HG03354 (cell line): ENCODE data around the gene RRAD.

ENCODE experiments used
- ATAC-seq: cut with Tn5 transposase; IDR thresholded peaks from one replicate; pipeline ENCODE4 v1.9.1; 2021; ENCODE audit warnings: mild to moderate bottlenecking; ENCODE audit not compliant: unreplicated experiment, poor library complexity, severe bottlenecking

Gene RRAD

DNA sequence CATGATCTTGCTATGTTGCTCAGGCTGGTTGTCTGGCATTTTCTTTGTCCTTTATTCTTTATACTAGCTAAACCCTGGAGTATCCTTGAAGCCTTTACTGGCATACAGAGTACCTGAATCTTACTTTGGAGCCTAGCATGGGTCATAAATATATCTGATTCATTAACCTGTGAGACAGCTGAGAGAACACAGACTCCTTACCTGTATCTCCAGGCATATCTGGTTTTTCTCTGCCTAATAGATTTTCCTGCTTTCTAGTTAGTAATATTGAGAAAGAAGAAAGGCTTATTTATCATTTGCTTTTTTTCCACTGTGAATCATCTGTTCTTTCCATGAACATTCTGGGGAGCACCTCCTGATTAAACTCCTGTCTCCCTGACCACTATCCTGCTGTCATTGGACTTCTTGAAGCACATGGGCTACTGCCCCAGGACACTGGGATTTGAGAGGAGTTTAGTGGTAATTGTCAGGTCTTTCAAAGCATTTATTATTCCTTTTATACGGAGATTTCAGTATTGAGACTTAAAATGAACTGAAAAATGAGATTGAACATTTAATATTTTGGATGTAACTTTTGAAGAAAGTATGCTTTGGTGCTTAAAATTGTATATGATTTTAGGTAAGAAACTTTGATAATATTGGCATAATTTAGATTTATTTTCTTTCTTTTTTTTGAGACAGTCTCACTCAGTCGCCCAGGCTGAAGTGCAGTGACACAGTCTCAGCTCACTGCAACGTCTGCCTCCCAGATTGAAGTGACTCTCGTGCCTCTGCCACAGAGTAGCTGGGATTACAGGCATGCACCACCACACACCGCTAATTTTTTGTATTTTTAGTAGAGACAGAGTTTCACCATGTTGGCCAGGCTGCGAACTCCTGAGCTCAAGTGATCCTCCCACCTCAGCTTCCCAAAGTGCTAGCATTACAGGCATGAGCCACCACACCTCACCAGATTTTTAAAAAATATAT is 36.4 kb downstream of the RRAD start:
- ATAC-seq: no peak

DNA sequence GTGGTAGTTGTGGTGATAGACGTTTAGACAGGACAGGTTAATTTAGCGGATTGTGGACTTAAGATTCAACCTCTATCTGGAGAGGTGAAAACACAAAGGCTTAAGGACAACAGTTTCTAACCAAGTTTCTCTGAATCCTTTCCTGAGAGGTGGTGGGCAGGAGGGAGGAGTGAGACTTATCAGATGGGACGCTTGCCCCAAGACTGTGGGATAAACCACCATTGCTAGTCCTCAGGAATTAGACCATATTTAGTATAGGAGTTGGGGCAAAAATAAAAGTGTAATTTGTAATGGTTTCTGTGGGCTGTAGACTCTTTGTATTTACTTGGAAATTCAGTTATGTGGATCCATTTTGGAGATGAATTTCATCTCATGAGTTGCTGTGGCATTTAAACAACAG is 38.4 kb downstream of the RRAD start:
- no peak for ATAC-seq

DNA sequence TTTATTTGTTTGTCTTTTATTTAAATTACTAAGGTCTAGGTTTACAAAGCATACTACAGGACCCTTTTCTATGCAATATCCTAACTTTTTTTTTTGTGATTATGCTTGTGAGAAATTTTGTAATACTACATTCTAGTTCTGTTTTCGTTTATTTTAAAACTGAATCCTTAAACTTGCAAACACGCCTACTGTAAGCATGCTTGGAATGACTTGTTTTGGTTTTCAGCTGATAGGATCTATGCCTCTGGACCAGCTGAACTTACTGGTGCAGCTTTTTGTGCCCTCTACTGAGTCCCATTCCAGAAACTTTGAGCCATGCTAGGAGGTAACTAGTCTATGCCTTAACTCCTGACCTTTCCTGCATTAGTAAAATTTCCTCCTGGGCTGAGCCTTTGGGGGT is 39.0 kb downstream of the RRAD start:
- no peak for ATAC-seq

DNA sequence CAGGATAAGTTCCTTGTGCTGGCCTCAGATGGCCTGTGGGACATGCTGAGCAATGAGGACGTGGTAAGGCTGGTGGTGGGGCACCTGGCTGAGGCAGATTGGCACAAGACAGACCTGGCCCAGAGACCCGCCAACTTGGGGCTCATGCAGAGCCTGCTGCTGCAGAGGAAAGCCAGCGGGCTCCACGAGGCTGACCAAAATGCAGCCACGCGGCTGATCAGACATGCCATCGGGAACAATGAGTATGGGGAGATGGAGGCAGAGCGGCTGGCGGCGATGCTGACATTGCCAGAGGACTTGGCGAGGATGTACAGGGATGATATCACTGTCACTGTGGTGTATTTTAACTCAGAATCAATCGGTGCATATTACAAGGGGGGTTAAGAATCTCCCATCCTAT is 39.8 kb downstream of the RRAD start:
- ATAC-seq: no peak

DNA sequence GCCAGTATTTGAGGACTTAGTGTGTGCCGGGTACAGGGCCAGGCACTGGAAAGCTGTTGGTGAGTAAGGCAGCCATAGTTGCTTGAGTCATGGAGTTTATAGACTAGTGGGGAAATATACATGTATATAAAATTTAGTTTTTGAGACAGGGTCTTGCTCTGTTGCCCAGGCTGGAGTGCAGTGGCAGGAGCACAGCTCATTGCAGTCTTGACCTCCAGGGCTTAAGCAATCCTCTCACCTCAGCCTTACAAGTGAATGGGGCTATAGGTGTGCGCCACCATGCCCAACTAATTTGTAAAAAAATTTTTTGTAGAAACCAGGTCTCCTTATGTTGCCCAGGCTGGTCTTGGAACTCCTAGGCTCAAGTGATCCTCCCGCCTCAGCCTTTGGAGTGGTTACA is 42.6 kb downstream of the RRAD start:
- no peak for ATAC-seq

DNA sequence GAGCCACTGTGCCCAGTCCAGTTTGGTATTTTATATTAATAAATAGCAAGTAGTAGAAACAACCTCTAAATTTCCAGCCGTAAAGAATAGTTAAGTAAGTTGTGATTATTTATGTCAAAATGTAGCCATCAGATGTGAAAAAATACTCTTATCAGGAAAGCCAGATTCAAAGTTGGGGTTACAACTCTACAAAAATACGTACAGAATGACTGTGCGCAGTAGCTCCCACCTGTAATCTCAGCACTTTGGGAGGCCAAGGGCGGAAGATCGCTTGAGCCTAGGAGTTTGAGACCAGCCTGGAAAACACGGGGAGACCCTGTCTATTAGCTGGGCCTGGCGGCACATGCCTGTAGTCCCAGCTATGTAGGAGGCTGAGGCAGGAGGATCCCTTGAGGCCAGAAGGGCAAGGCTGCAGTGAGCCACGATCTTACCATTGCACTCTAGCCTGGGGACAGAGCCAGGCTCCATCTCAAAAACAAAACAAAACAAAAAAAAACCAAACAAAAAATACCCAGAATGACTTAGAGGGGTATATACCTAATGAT is 43.3 kb downstream of the RRAD start:
- ATAC-seq: no peak

DNA sequence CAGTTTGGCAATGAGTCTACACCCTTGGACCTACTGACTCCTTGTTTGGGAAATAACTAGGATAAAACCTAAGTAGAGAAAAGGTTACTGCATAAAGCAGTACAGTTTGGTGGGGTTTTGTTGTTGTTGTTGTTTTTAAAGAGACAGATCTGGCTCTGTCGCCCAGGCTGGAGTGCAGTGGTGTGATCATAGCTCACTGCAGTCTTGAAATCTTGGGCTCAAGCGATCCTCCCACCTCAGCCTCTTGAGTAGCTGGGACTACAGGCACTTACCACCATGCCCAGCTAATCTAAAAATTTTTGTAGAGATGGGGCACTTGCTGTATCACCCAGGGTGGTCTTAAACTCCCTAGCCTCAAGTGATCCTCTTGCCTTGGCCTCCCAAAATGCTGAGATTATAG is 43.8 kb downstream of the RRAD start:
- ATAC-seq: no peak

DNA sequence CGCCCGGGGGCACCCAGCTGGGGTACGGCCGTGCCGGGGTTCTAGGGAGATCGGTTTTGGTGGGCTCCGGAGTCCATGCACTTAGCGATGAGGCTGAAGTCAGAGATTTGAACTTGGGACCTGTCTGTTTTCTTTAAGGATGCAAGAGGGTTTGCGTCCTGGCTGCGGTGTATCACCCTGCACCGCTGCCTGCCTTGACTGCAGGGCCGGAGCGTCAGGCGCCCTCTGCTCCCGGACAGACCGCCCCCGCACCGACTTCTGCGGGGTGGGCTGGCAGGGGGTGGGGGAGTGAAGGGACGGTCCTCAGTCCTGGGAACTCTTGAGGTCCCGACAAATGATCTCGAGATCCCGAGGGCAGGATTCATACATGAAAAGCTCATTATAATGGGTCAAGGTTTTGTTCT is 44.3 kb downstream of the RRAD start:
- peak; percentile 8 for ATAC-seq

DNA sequence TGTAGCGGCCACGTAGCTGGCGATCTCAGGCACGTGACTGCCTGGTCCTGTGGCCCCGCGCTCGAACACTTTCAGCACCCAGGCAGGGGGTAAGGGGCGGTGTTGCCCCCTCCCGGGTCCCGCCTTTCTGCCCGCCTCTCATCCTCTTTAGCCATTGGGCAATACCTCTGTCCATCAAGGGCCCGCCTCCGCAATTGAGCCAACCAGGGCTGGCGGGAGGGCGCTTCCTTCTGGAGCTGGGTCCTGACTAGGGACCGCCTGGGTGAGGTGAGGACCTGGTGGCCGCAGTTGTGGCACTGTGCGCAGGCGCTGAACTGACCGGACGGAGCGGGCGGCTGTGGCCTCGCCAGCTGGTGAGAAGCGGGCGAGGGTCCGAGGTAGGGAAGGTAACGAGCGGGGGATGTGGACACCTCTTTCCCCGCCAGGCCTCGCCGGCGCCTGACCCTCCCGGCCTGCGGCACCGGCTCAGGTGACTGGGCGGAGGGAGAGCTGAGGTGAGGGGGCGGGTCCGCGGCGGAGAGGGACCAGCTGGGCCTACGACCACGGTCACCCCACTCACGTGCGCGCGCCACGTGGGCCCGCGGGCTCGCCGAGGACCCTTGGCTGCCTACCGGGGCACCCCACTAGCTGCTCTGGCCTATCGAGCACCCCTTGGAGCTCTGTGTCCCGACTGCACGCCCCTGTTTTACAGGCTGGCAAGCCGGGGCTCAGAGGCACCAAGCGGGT is 44.9 kb downstream of the RRAD start, which contains the start of gene PDP2:
PDP2 (plus strand) TSS at position 228 of the 726 bp plus-strand sequence. CDS start 3,770 bp downstream, outside the sequence.
- peak; percentile 97 for ATAC-seq

DNA sequence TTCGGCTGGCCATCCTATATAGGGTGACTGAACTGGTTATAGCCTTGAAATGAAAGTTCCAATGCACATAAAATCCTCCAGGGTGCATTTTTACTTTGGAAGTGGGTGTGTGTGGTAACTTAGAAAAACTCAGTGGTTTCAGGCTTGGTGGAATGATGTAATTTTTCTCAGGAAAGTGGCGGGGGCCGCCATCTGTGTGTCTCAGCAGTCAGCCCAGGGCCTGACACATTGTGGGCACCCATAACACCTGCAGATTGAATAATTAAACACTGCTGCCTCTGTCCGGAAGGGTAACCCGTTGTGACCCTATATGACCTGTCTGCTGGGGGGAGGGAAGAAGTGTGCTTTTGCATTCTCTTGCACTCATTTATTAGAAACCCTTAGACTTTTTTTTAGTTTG is 47.3 kb downstream of the RRAD start:
- ATAC-seq: peak; percentile 32

DNA sequence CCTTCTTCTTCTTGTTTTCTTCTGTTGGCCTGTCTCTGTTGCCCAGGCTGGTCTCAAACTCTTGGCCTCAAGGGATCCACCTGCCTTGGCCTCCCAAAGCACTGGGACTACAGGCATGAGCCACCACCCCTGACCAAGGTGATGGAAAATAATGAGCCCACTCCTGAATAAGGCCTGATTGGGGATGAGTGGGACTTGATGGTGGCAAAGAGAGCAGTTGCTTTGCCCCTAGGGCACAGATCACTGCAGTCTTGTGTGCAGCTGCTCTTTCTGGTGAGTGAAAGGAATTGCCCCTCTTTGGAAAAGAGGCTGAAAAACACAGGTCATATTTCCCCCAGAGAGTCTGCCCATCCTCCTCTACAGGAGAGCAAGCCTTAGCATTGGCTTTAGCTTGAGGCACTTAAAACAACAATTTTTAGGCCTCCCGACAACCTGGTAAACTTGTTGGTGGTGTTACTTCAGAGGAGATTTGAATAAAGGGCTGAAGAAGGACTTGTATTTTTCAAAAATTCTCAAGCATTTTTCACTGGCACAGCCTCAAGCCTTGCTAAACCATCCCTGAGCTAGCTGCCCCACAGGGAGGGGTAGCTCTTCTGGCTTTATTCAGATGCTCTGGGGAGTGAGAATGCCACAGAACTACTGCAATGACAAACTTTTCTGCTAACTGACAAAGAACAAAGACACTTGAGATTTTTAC is 51.1 kb downstream of the RRAD start:
- ATAC-seq: no peak

DNA sequence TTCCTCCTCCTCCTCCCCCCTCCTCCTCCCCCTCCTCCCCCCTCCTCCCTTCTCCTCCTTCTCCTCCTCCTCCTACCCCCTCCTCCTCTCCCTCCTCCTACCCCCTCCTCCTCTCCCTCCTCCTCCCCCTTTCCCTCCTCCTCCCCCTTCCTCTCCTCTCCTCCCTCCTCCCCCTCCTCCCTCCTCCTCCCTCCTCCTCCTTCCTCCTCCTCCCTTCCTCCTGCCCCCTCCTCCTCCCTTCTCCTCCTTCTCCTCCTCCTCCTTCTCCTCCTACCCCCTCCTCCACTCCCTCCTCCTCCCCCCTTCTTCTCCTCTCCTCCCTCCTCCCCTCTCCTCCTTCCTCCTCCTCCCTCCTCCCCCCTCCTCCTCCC is 51.7 kb downstream of the RRAD start:
- ATAC-seq: no peak

DNA sequence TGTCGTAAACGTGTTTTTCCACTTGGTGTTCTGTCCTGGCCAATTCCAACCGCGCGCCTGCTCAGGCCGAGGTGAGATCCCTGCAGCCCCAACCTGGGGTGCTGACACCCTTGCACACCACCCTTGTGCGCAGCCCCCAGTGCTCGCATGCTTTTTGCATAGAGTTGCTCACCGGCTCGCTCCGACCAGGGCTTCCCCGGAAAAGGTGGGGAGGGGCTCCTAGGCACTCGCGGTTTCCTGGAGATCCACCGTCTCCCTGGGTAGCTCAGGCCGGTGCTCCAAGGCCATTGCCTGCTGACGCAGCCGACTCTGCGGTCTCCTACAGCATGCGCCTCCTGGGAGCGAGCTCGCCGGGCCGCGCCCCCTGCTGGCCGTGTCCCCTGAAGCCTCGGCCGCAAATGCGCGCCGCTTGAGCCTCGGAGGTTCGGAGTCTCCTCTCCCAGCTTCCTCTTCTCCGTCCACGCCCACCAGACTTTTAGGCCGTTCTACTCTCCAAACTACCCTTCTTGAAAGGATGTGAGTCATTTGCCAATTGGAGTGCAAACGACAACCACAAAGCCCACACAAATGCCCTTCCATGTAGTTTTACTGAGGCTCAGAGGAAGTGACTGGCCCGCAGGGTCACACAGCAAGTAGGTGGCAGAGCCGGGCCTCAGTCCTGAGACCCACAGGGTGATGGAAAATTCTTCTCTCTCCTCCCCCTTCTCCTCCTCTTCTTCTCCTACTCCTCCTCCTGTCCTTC is 52.2 kb downstream of the RRAD start:
- peak; percentile 83 for ATAC-seq

DNA sequence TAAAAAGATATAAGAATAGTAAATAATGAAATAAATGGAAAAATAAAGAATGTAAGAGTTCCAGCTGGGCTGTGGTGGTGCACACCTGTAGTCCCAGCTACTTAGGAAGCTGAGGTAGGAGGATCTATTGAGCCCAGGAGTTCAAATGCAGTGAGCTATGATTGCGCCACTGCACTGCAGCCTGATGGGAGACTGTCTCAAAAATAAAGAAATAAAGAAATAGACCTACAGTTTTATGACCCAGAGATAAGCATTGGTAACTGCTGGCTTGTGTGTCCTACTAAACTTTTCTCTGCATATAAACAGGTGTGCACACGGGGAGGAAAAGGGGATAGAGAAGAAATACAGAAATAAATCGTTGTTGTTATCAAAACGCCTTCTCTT is 52.8 kb downstream of the RRAD start:
- no peak for ATAC-seq

DNA sequence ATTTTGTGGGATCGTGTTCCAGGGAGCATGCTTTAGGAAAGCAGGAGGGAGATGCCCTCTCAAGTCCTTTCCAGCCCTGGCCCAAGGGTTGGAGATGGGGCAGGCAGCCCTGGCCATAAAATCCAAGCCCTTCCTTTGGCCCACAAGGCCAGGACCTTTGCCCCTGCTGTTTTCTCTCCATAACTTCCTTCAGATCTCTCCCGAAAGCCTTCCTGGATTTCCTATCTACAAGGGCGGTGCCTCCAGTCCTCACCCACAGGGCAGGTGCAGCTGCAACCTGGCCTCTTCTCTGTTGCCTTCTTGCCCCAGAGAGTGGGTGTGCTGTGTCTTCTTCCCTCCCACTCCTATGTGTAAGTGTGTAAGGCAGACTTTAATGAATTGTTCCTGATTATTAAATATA is 53.5 kb downstream of the RRAD start:
- ATAC-seq: no peak
